ENCODE results near the gene TNFRSF18.
"Not testable (repeated sequence)": the region's sequence is repeated elsewhere in the genome, so short reads cannot be mapped to it uniquely, and the experiment has no call there.

TNFRSF18 gene

DNA sequence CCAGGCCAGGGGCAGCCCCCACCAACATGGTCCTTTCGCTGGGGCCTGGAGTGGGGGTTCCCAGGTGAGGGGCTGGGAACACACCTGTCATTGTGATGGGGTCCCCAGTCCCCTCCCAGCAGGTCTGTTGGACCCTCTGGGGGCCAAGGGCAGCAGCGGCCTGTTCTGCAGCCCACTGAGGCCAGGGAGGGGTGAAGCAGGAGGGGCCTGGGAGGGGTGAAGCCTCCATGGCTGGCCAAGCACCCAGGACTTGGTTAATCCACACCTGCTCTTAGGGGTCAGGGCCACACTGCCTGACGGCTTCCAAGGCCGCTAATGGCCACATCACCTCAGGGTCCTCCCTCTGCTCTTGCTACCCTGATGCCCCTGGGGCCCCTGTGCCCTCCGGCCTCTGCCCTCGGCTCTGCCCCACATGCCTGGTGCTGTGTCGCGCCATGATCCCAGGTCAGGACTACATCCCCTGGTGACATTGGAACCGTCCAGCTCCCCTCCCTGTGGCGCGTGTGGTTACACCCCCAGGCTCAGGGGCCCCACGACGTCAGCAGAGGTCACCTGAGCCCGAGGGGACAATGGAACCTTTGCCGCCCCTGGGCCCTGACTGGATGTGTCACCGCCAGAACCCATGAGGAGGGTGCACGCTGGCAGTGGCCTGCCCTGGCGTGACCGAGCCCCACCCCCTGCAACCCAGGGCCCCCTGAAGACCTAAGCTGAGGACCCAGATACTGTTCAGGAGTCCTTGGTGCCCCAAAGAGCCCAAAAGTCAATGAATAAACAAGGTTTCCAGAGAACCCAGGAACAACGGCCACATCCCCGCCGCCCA, 7.0 kb downstream of the TNFRSF18 start:
- no peak for DNase-seq (ENCODE audit: low read depth)

DNA sequence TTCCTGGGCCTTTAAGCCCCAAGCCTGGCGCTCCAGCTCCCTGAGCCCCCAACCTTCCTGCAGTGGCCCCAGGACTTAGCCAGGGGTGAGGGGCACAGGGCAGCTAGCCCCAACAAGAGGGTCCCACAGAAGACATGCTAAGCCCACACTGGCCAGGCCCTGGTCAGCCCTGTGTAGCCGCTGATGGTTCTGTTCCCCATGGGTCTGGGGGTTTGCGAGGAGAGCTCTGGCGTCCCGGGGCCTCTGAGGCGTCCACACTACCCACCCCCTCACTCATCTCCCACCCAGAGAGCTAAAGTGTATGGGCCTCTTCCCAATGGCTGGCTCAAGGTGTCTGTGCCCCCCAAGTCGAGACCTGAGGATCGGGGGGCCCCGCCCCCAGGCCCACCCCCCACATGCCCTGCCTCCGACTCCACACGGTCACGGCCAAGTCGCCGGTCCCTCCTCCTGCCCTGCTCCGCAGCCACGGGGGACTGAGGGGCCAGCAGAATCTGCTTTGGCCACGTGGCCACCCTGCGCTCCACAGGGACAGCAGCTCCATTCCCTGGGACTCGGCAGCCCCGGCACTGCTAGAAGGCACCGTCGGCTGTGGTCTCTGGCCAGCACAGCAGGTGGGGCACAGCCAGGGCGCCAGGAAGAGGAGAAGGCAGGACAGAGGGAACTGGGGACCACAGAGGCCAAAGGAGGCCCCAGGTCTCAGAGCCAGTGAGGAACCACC, 7.8 kb downstream of the TNFRSF18 start:
- no peak for DNase-seq (ENCODE audit: low read depth)

DNA sequence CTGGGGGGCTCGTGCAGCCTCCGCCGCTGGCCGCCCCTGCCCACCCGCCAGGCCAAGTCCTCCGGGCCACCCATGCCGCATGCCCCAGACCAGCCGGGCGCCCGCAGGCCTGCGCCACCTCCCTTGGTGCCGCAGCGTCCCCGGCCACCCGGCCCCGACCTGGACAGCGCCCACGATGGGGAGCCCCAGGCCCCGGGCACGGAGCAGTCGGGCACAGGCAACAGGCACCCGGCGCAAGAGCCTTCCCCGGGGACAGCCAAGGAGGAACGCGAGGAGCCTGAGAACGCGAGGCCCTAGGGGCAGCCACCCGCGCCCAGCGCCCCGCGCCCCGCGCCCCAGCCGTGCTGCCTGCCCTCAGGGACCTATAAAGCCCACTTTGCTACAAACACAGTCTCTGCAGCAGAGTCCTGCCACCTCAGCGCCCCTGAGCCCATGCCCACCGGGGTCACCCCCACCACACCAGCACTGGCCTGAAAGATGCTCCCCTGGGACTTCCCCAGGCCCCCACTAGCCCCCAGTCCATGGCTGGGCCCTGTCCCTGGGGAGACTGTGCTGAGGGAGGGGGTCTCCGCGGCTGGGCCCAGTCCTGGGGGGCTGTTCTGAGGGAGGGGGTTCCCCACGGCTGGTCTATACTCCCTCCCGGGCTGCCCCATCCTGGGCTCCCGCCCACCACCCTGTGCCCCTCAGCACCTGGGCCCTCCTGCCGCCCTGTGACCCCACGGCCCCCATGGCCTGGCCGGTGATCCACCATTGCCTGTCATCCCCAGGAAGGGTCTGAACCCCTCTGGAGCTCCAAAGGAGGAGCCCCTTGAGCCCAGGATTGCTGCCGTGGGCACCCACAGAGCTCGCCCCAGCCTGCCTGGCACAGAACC, 8.6 kb downstream of the TNFRSF18 start:
- DNase-seq (ENCODE audit: low read depth), result no peak

DNA sequence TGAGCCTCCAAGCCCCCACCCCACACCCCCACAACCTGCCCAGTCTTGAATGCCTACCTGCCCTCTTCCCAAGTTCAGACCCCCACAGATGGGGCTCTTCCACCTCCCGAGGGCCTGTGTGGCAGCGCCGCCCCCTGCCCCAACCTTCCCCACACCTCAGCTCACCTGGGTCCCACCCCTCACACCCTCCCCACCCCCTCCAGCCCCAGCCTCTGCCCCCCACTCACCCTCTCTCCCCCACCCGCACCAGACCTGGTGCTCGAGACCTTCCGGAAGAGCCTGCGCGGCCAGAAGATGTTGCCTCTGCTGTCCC, 9.2 kb downstream of the TNFRSF18 start:
- DNase-seq (ENCODE audit: low read depth), result no peak

DNA sequence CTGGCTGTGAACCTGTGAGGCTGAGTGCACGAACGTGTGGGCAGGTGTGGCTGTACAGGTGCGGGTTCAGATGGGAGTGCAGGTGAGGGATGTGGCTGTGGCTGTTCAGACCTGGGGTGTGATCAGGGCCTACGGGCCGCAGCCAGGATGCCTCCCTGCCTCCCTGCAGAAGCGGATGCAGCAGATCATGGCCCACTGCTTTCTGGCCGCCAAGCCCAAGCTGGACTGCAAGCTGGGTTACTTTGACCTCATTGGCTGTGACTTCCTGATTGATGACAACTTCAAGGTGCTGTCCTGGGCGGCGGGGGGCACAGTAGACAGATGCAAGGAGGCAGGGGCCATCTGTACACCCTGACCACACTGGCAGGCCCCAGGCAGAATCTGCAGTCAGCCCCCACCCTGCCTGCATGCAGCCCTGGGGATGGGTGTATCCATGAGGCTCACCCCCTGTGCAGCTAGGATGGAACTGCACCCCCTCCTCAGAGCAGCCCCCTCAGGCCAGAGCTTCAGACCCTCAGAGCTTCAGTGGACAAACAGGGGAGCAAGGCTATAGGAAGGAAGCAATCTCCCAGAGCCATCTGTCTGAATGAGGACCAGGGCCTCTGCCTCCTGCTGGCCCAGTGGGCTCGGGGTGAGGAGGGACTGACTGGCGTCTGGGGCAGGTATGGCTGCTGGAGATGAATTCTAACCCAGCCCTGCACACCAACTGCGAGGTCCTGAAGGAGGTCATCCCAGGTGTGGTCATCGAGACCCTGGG, 9.8 kb downstream of the TNFRSF18 start:
- DNase-seq (ENCODE audit: low read depth), result no peak

DNA sequence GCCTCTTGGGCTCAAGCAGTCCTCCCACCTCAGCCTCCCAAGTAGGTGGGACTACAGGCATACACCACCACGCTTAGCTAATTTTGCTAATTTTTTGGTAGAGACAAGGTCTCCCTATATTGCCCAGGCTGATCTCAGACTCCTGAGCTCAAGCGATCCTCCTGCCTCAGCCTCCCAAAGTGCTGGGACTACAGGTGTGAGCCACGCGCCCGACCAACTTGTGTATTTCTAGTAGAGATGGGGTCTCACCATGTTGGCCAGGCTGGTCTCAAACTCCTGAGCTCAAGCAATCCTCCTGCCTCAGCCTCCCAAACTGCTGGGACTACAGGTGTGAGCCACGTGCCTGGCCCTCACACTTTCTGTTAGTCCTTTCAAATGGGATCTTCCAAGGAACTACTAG, 10.7 kb downstream of the TNFRSF18 start:
- not testable (repeated sequence) for DNase-seq (ENCODE audit: low read depth)

DNA sequence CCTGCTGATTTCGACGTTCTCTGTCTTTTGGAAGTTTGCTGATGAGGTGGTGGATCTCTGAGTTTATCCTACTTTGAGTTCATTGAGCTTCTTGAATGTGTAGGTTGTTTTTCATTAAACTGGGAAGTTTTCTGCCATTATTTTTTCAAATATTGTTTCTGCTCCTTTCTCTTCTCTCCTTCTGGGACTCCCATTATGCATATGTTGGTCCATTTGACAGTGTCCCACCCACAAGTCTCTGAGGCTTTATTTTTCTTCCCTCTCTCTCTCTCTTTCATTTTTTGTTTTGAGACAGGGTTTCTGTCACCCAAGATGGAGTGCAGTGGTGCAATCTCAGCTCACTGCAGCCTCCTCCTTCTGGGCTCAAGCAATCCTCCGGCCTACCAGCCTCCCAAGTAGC, 11.7 kb downstream of the TNFRSF18 start:
- DNase-seq (ENCODE audit: low read depth), result no peak

DNA sequence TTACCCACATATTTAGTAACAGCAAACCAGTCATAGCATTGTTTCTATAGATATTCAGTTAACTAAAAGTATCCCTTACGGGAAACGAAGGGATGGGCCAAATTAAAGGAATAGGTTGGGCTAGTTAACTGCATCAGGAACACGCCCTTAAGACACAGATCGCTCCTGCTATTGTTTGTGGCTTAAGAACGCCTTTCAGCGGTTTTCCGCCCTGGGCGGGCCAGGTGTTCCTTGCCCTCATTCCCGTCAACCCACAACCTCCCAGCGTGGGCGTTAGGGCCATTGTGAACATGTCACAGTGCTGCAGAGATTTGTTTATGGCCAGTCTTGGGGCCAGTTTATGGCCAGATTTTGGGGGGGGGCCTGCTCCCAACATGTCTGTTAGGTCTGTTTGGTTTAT, 14.7 kb downstream of the TNFRSF18 start:
- DNase-seq (ENCODE audit: low read depth), result no peak

DNA sequence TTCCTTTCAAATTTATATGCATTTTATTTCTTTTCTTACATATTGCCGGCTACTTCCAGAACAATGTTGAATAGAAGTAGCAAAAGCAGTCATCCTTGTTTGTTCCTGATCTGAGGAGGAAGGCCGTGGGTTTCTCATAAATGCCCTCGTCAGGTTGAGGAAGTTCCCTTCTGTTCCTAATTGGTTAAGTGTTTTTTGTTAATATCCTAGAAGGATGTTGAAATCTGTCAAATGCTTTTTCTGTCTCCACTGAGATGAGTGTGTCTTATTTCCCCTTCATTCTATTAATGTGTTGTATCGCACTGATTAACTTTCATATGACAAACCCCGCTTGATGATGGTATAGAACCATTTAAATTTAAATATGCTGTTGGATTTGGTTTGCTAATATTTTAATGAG, 17.3 kb downstream of the TNFRSF18 start:
- no peak for DNase-seq (ENCODE audit: low read depth)

DNA sequence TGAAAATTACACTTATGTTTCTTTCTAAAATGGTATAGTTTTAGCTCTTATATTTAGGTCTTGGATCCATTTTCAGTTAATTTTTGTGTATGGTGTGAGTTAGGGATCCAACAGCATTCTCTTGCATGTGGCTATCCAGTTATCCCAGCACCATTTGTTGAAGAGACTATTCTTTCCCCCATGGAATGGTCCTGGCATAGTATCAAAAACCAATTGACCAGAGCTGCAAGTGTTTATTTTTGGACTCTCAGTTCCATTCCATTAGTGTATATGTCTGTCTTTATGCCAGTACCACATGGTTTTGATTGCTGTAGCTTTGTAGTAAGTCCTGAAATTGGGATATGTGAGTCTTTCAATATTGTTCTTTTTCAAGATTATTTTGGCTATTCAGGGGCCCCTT, 18.5 kb downstream of the TNFRSF18 start:
- DNase-seq (ENCODE audit: low read depth), result no peak

DNA sequence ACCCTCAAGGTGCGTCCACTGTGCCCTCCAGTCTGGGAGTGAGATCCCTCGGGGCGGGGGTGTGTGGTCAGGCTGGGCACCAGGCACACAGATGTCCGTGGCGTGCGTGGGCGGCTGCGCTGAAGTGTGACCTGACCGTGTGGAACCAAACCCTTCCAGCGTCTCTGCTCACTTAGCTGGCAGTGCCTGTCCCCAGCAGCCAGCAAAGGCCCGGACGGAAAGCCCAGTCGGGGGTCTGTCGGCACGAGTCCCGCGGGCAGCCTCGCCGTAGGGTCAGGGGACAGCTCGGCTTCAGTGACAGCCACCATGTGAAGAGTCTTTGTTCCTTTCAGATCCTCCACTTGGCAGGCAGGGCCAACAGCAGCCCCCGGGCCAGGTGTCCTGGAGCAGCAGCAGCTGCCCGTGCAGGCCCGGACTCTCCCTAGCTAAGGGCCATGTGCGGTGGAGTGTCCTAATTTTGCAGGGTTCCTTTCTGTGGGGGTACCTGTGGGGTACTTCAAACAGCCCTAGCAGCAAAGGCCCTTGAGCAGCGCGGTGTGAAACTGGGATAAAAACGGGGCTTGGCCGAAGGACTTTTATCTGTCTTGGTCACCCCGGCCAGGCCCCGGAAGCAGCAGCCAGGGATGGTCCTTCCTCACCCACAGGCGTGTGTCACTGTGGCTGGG, 21.2 kb downstream of the TNFRSF18 start:
- DNase-seq (ENCODE audit: low read depth), result no peak

DNA sequence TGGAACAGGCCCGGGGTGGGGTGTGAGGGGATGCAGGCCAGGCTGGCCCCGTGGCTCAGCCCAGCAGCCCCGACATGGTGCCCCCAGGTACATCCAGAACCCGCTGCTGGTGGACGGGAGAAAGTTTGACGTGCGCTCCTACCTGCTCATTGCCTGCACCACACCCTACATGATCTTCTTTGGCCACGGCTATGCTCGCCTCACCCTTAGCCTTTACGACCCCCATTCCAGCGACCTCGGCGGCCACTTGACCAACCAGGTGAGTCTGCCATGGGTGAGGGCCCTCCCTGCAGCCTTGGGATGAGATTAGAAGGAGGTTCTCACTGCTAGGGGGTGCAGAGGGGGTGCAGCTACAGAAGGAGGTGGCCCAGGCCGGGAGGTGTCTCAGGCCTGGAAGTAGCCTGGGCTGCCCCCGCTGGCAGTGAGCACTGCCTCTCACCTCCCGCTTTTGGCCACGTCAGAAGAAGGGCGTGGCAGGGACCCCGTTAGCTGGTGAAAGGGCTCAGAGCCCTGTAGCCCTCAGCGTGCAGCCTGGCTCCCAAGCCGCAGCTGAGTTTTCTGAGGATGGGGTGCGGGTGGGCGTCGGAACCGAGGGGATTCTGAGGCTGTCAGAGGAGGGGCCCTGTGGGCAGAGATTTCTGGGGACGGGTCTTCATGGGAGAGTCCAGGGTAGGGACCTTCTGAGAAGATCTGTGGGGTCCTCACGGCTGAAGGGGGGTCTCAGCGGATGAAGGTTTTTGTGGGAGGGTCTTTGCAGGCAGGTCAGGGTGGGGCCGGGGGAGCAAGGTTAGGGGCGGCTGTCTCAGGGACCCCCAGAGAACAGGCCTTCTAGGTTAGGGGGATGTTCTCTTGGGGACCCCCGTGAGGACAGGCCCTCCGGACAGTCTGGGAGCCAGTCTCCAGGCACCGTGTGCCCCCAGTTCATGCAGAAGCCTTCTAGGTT, 22.3 kb downstream of the TNFRSF18 start:
- DNase-seq (ENCODE audit: low read depth), result no peak

DNA sequence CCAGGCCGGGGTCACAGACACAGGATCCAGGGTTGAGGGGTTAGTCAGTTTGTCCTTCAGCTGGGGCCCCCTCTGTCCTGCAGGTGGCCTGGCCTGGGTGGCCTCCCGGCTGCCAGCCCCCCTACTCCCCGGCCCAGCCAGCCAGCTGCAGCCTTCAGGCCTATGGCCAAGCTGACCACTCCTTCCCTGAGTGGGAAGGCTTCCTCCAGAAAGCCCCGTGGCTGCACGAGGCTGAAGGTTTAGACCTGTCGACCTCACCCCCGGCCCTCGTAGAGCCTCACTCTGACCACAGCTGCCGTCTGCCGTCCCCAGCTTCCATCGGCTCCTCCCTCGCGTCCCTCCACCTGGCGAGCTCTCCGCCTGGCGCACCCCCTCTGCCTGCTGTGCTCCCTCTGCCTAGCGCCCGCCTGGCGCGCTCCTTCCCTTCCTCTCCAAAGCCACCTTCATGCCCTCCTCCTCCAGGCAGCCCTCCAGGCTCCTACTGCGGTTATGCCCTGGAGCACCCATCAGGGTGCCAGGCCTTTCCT, 23.1 kb downstream of the TNFRSF18 start:
- no peak for DNase-seq (ENCODE audit: low read depth)

DNA sequence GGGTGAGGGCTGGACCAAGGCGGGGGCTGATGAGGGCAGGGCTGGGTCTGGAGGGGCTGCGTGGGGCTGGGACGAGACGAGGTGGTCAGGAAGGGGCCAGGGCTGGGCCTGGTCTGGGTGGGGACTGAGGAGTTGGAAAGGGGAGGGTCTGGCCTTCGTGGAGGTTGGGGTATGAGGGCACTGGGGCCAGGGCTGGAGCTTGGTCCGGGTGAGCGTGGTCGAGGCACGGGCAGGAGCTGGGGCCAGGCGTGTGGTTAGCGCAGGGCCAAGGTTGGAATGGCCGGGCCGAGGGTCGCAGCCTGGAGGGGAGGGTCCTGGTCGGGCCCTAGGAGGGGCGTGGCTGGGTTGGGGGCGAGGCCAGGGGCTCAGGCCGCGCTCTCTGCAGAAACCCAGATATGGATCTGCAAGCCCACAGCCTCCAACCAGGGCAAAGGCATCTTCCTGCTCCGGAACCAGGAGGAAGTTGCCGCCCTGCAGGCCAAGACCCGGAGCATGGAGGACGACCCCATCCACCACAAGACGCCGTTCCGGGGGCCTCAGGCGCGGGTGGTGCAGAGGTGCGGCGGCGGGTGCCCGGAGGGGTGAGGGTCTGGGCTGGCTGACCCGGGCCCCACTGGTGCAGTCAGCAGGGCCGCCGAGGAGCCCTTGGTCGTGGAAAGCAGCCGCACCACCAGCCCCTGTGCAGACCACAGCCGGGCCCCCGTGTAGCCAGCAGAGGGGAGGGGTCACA, 23.7 kb downstream of the TNFRSF18 start:
- no peak for DNase-seq (ENCODE audit: low read depth)

DNA sequence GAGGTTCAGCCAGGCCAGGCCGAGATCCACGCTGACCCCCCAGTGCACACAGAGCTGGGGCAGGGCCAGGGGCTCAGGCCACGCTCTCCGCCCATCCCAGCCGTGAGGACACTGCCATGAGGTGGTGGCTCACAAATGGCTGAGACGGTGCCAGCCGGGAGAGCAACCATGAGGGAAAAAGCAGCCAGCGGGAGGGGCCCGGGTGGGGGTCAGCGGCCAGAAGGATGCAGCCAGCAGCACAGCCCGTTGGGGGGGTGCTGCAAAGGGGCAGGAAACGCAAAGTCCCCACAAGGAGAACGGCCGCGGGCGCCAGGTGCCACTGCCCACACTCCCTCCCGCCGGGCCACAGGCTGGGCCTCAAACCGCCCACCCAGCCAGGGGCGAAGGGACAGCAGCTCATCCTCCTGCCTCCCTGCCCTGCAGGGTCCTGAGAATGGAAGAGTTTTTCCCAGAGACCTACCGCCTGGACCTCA, 24.4 kb downstream of the TNFRSF18 start:
- no peak for DNase-seq (ENCODE audit: low read depth)

DNA sequence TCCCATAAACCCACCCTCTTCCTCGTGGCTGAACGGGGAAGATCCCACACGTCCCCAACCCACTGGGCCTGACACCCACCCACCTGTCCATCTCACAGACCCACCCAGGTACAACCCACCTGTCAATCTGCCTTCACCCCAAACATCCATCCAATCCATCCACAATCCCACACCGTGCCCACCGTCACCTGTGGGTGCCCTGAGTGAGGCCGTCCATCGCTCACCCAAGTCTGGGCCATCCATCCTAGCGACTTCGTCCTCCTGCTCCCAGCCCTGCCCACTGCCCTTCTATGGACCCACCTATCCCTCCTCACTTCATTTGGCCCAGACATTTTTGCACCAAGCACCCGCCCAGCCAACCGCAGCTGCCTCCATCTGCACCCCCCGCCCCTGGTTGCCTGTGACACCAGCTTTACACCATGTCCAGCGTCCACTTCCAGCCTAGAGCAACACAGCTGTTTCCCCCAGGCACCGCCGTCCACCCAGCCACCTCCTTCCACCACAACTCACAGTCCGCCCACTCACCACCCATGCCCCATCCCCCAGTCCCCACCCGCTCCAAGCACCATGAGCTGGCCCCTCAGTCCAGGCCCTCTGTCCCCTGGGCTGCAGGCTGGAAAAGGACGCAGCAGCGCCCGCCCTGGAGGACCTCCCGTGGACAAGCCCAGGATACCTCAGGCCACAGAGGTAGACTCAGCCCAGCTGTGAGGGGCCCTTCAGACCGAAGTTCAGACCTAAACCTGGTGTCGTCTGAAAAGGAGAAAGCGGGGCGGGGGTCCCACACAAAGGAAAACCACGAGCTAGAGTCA, 25.1 kb downstream of the TNFRSF18 start:
- DNase-seq (ENCODE audit: low read depth), result no peak

DNA sequence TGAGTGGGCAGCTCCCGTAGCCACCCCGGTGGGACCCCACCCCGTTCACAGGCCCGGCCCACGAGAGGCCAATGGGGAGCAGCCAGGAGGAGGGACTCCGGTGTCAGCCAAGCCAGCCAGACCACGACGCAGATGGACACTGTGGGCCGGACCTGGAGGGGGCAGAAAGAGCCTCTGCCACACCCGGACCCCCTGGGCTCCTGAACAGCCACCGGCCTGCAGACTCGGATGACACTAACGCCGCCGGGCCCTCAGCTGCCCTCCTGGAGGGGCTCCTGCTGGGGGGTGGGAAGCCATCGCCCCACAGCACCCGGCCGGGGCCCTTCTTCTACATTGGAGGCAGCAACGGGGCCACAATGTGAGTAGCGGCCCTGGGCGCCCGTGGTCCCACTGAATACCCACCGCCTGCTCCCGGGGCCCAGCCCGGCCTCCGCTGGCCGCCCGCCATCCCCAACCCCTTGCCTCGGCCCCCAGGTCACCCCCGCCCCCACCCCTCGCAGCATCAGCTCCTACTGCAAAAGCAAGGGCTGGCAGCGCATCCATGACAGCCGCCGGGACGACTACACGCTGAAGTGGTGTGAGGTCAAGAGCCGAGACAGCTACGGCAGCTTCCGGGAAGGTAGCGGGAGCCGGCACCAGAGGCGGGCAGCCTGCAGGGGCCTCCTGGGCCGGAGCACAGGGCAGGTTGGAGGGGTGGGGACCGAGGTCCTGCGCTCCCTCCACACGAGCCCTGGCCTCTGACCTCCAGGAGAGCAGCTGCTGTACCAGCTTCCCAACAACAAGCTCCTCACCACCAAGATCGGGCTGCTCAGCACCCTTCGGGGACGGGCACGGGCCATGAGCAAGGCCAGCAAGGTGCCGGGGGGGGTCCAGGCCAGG, 26.2 kb downstream of the TNFRSF18 start:
- no peak for DNase-seq (ENCODE audit: low read depth)
